ENCODE results near the gene GPR3.

Gene GPR3

GRCh38 chr1:27408151-27408550, 15.7 kb downstream of the GPR3 start:
- TF ChIP-seq REST (IDR thresholded peaks at IDR 0.05; ENCODE audit: low read depth): no peak

GRCh38 chr1:27409669-27410068, 17.2 kb downstream of the GPR3 start:
- TF ChIP-seq EP300 (IDR thresholded peaks at IDR 0.05; ENCODE audit: borderline replicate concordance) (no peak), YY1 (IDR thresholded peaks at IDR 0.05; ENCODE audit: low read depth) (no peak), EGR1 (IDR thresholded peaks at IDR 0.05) (no peak), REST (IDR thresholded peaks at IDR 0.05; ENCODE audit: low read depth) (no peak), FOXM1 (IDR thresholded peaks at IDR 0.05; ENCODE audit: borderline replicate concordance, low read depth) (no peak), USF1 (IDR thresholded peaks at IDR 0.05) (no peak), NFIC (IDR thresholded peaks at IDR 0.05) (no peak), TEAD4 (IDR thresholded peaks at IDR 0.05) (no peak), CREB1 (IDR thresholded peaks at IDR 0.05; ENCODE audit: low read depth) (no peak), CEBPB (IDR thresholded peaks at IDR 0.05) (no peak), ZBTB7A (IDR thresholded peaks at IDR 0.05; ENCODE audit: low read depth) (no peak), MAX (IDR thresholded peaks at IDR 0.05) (no peak), TCF12 (IDR thresholded peaks at IDR 0.05; ENCODE audit: low read depth) (no peak), TAF1 (IDR thresholded peaks at IDR 0.05; ENCODE audit: low read depth) (no peak)

- no peak for TF ChIP-seq FOXM1 (IDR thresholded peaks at IDR 0.05; ENCODE audit: borderline replicate concordance, low read depth)
Observed at GRCh38 chr1:27410709-27411108, 18.3 kb downstream of the GPR3 start.

GRCh38 chr1:27412502-27412901, 20.1 kb downstream of the GPR3 start:
- TF ChIP-seq EGR1 (IDR thresholded peaks at IDR 0.05) (no peak), TAF1 (IDR thresholded peaks at IDR 0.05; ENCODE audit: low read depth) (no peak), FOXM1 (IDR thresholded peaks at IDR 0.05; ENCODE audit: borderline replicate concordance, low read depth) (no peak), TEAD4 (IDR thresholded peaks at IDR 0.05) (no peak), REST (IDR thresholded peaks at IDR 0.05; ENCODE audit: low read depth) (no peak), ZBTB7A (IDR thresholded peaks at IDR 0.05; ENCODE audit: low read depth) (no peak), USF1 (IDR thresholded peaks at IDR 0.05) (no peak), TCF12 (IDR thresholded peaks at IDR 0.05; ENCODE audit: low read depth) (no peak)

GRCh38 chr1:27413004-27413403, 20.6 kb downstream of the GPR3 start:
- no peak for TF ChIP-seq USF1 (IDR thresholded peaks at IDR 0.05)

- TF ChIP-seq REST (IDR thresholded peaks at IDR 0.05; ENCODE audit: low read depth) (no peak), YY1 (IDR thresholded peaks at IDR 0.05; ENCODE audit: low read depth) (no peak), FOXM1 (IDR thresholded peaks at IDR 0.05; ENCODE audit: borderline replicate concordance, low read depth) (no peak), USF1 (IDR thresholded peaks at IDR 0.05) (no peak), CREB1 (IDR thresholded peaks at IDR 0.05; ENCODE audit: low read depth) (no peak), TCF12 (IDR thresholded peaks at IDR 0.05; ENCODE audit: low read depth) (no peak), ZBTB7A (IDR thresholded peaks at IDR 0.05; ENCODE audit: low read depth) (no peak), TAF1 (IDR thresholded peaks at IDR 0.05; ENCODE audit: low read depth) (no peak)
Observed at GRCh38 chr1:27414091-27414490, 21.7 kb downstream of the GPR3 start.

Measured in Ishikawa (cell line).